GM18909 (cell line): ENCODE data around the gene TFAP2C.

Experiments used
- ATAC-seq: cut with Tn5 transposase; IDR thresholded peaks from one replicate; pipeline ENCODE4 v1.9.1; 2021; ENCODE audit warnings: mild to moderate bottlenecking; ENCODE audit not compliant: unreplicated experiment, poor library complexity

TFAP2C gene

GRCh38 chr20:56628873-56629463, at the start of gene TFAP2C:
TSS of gene TFAP2C (plus strand) at chr20:56629306. CDS start at chr20:56629545, 239 bp downstream.
- no peak for ATAC-seq

GRCh38 chr20:56580226-56580625, 48.9 kb upstream of the TFAP2C start:
- no peak for ATAC-seq

GRCh38 chr20:56581701-56582100, 47.4 kb upstream of the TFAP2C start:
- ATAC-seq = no peak

- no peak for ATAC-seq
These were observed 46.6 kb upstream of the TFAP2C start for GRCh38 chr20:56582542-56582941.

GRCh38 chr20:56584916-56585315, 44.2 kb upstream of the TFAP2C start:
- ATAC-seq = no peak

GRCh38 chr20:56587307-56588041, 41.6 kb upstream of the TFAP2C start:
- no peak for ATAC-seq

GRCh38 chr20:56588996-56589395, 40.1 kb upstream of the TFAP2C start:
- no peak for ATAC-seq

- no peak for ATAC-seq
These were observed 39.5 kb upstream of the TFAP2C start for GRCh38 chr20:56589633-56590032.

- no peak for ATAC-seq
These were observed 38.2 kb upstream of the TFAP2C start for GRCh38 chr20:56590888-56591287.

- no peak for ATAC-seq
These were observed 36.9 kb upstream of the TFAP2C start for GRCh38 chr20:56592211-56592610.

- ATAC-seq = no peak
These were observed 36.3 kb upstream of the TFAP2C start for GRCh38 chr20:56592817-56593216.

- ATAC-seq = no peak
These were observed 33.2 kb upstream of the TFAP2C start for GRCh38 chr20:56595746-56596475.

GRCh38 chr20:56601166-56601565, 27.9 kb upstream of the TFAP2C start:
- ATAC-seq = no peak

- no peak for ATAC-seq
These were observed 24.4 kb upstream of the TFAP2C start for GRCh38 chr20:56604673-56605072.

- no peak for ATAC-seq
These were observed 23.7 kb upstream of the TFAP2C start for GRCh38 chr20:56605261-56605996.

- no peak for ATAC-seq
These were observed 22.7 kb upstream of the TFAP2C start for GRCh38 chr20:56606174-56606945.

- no peak for ATAC-seq
These were observed 21.9 kb upstream of the TFAP2C start for GRCh38 chr20:56607061-56607704.

- no peak for ATAC-seq
These were observed 20.7 kb upstream of the TFAP2C start for GRCh38 chr20:56608376-56608775.

- no peak for ATAC-seq
These were observed 19.8 kb upstream of the TFAP2C start for GRCh38 chr20:56609321-56609720.

GRCh38 chr20:56610098-56610497, 19.0 kb upstream of the TFAP2C start:
- no peak for ATAC-seq
